ENCODE data around the gene TMEM204.

Gene TMEM204

GRCh38 chr16:1524366-1524765, 9.1 kb upstream of the TMEM204 start:
- Mint-ChIP-seq H3K4me1 (peaks cover 0 to 3% of the 10 kb centered on the region in 2 donors), H3K36me3 (peaks cover 0 to 4% of the 10 kb centered on the region in 2 donors), H3K4me3 (no peak overlapping the region), H3K27ac (no peak overlapping the region), H3K27me3 (no peaks in the 10 kb centered on the region), H3K9me3 (no peaks in the 10 kb centered on the region)
- ATAC-seq (replicated peaks) = no peak
- no peak for DNase-seq

GRCh38 chr16:1525871-1526607, 7.4 kb upstream of the TMEM204 start:
- H3K36me3 Mint-ChIP-seq = peaks cover 0 to 4% of the 10 kb centered on the region in 2 donors
- H3K9me3 Mint-ChIP-seq = no peaks in the 10 kb centered on the region
- ATAC-seq (replicated peaks) (no peak), DNase-seq (no peak)
- no peaks in the 10 kb centered on the region for H3K27me3 Mint-ChIP-seq
- peaks cover 0 to 3% of the 10 kb centered on the region in 2 donors for H3K4me1 Mint-ChIP-seq
- H3K4me3 Mint-ChIP-seq = no peak overlapping the region
- no peak overlapping the region for H3K27ac Mint-ChIP-seq

- peaks cover 0 to 3% of the 10 kb centered on the region in 2 donors for H3K4me1 Mint-ChIP-seq
- peaks cover 0 to 4% of the 10 kb centered on the region in 2 donors for H3K36me3 Mint-ChIP-seq
- ATAC-seq (replicated peaks) = no peak
- no peak overlapping the region for H3K4me3 Mint-ChIP-seq
- H3K27me3 Mint-ChIP-seq = no peaks in the 10 kb centered on the region
- H3K27ac Mint-ChIP-seq = no peak overlapping the region
- H3K9me3 Mint-ChIP-seq = no peaks in the 10 kb centered on the region
- DNase-seq = no peak
Measured at GRCh38 chr16:1526608-1527555, 6.6 kb upstream of the TMEM204 start.

- no peaks in the 10 kb centered on the region for H3K9me3 Mint-ChIP-seq
- DNase-seq (no peak), ATAC-seq (replicated peaks) (no peak)
- no peaks in the 10 kb centered on the region for H3K27me3 Mint-ChIP-seq
- H3K36me3 Mint-ChIP-seq = peaks cover 0 to 2% of the 10 kb centered on the region in 2 donors
- peaks cover 0 to 6% of the 10 kb centered on the region in 2 donors for H3K4me1 Mint-ChIP-seq
- no peak overlapping the region for H3K27ac Mint-ChIP-seq
- H3K4me3 Mint-ChIP-seq = no peak overlapping the region
Measured at GRCh38 chr16:1527836-1528811, 5.3 kb upstream of the TMEM204 start.

- Mint-ChIP-seq H3K4me3 (no peak overlapping the region), H3K27ac (no peak overlapping the region), H3K4me1 (peaks cover 8 to 12% of the 10 kb centered on the region in 2 donors), H3K9me3 (no peaks in the 10 kb centered on the region), H3K27me3 (peaks cover 0 to 8% of the 10 kb centered on the region in 2 donors), H3K36me3 (no peaks in the 10 kb centered on the region)
- DNase-seq = no peak
- no peak for ATAC-seq (replicated peaks)
Measured at GRCh38 chr16:1528921-1529537, 4.4 kb upstream of the TMEM204 start.

- Mint-ChIP-seq H3K9me3 (no peaks in the 10 kb centered on the region), H3K4me3 (no peak overlapping the region), H3K27ac (no peak overlapping the region), H3K27me3 (peaks cover 0 to 20% of the 10 kb centered on the region in 2 donors), H3K4me1 (peaks cover 19 to 20% of the 10 kb centered on the region in 2 donors), H3K36me3 (no peaks in the 10 kb centered on the region)
- DNase-seq = no peak
- no peak for ATAC-seq (replicated peaks)
Measured at GRCh38 chr16:1530349-1530882, 3.0 kb upstream of the TMEM204 start.

- H3K4me3 Mint-ChIP-seq = no peak overlapping the region
- ATAC-seq (replicated peaks) = no peak
- H3K4me1 Mint-ChIP-seq = peaks cover 21% of the 10 kb centered on the region in 2 donors
Measured at GRCh38 chr16:1530883-1531637, 2.4 kb upstream of the TMEM204 start.

GRCh38 chr16:1531638-1531910, 1.9 kb upstream of the TMEM204 start:
- H3K27ac Mint-ChIP-seq = no peak overlapping the region
- no peak overlapping the region for H3K4me3 Mint-ChIP-seq
- H3K27me3 Mint-ChIP-seq = peaks cover 0 to 24% of the 10 kb centered on the region in 2 donors
- H3K36me3 Mint-ChIP-seq = peaks cover 0 to under 1% of the 10 kb centered on the region in 2 donors
- peaks cover 21% of the 10 kb centered on the region in 2 donors for H3K4me1 Mint-ChIP-seq
- no peaks in the 10 kb centered on the region for H3K9me3 Mint-ChIP-seq
- no peak for ATAC-seq (replicated peaks)
- no peak for DNase-seq

More at GRCh38 chr16:1530883-1531637, 2.4 kb upstream of the TMEM204 start:
- Mint-ChIP-seq H3K27ac (no peak overlapping the region), H3K9me3 (no peaks in the 10 kb centered on the region), H3K27me3 (peaks cover 0 to 22% of the 10 kb centered on the region in 2 donors), H3K36me3 (no peaks in the 10 kb centered on the region)
- DNase-seq = no peak

GRCh38 chr16:1532081-1532760, 1.2 kb upstream of the TMEM204 start:
- Mint-ChIP-seq H3K27ac (no peak overlapping the region), H3K4me1 (peaks cover 21 to 25% of the 10 kb centered on the region in 2 donors), H3K9me3 (no peaks in the 10 kb centered on the region), H3K36me3 (peaks cover 0 to 5% of the 10 kb centered on the region in 2 donors), H3K4me3 (no peak overlapping the region), H3K27me3 (peaks cover 0 to 28% of the 10 kb centered on the region in 2 donors)
- DNase-seq = no peak
- no peak for ATAC-seq (replicated peaks)

- no peak for ATAC-seq (replicated peaks)
Measured at GRCh38 chr16:1532771-1533170, 695 bp upstream of the TMEM204 start.

GRCh38 chr16:1534021-1535020, 855 bp downstream of the TMEM204 start:
- peak overlapping the region; percentile 64 to 78 for H3K4me3 Mint-ChIP-seq
- H3K27ac Mint-ChIP-seq = peak overlapping the region; percentile 84

More at GRCh38 chr16:1532771-1533170, 695 bp upstream of the TMEM204 start:
- no peak overlapping the region for H3K27ac Mint-ChIP-seq
- H3K27me3 Mint-ChIP-seq = peaks cover 0 to 31% of the 10 kb centered on the region in 2 donors
- no peaks in the 10 kb centered on the region for H3K9me3 Mint-ChIP-seq
- no peak overlapping the region for H3K4me3 Mint-ChIP-seq
- DNase-seq = no peak
- peaks cover 0 to 10% of the 10 kb centered on the region in 2 donors for H3K36me3 Mint-ChIP-seq
- H3K4me1 Mint-ChIP-seq = peaks cover 21 to 28% of the 10 kb centered on the region in 2 donors

More at GRCh38 chr16:1534021-1535020, 855 bp downstream of the TMEM204 start:
- Mint-ChIP-seq H3K9me3 (no peaks in the 10 kb centered on the region), H3K27me3 (peaks cover 0 to 32% of the 10 kb centered on the region in 2 donors), H3K36me3 (peaks cover 0 to 16% of the 10 kb centered on the region in 2 donors), H3K4me1 (peaks cover 35 to 40% of the 10 kb centered on the region in 2 donors)
- DNase-seq = no peak
- peak; percentile 15 to 56 for ATAC-seq (replicated peaks)

Measured in stimulated activated naive B cell treated with anti-CD40 and anti-IgM and Interleukin-4, amounts not matched to agents 10 μg/mL and 1 μg/mL and 100 μg/mL, for 72 hours (primary cell).